NCI-H82 treated with DMSO at 0.1 percent for 48 hours (cell line): ENCODE results near the gene PODXL2.

Source experiments
- DNase-seq: peaks from one replicate; lab custom pipeline; 2025; ENCODE audit not compliant: unreplicated experiment; lab: John Stamatoyannopoulos, UW

PODXL2 gene

DNA sequence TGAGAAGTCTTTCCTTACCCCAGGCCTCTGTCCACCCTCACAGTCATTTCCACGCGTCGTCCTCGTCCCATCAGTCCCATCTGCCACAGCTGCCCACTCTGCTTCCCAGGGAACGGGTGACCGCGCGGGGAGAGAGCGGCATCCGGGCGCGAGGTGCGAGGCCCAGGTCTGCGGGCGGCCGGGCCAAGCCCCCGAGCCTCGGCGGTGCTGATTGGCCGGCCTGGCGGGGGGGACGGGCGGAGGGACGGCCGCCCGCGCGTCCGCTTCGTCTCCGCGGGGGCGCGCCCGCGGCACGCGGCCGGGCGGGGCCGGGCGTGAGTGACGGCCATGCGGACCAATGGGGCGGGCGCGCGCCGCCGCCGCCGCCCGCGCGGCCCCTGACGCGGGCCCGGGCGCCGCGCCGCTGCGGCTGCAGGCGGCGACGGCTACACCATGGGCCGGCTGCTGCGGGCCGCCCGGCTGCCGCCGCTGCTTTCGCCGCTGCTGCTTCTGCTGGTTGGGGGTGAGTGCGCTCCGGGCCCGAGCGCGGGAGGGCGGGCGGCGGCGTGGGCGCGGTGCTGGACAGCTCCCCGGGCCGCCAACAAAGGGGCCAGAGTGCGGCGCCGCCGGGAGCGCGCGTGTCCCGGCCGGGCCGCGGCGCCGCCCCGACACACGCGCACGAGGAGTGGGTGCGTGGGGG is at the start of gene PODXL2:
TSS of gene PODXL2 (plus strand) at position 398 of the 679 bp plus-strand sequence. CDS start at position 433, 35 bp downstream.
- DNase-seq, result no peak

DNA sequence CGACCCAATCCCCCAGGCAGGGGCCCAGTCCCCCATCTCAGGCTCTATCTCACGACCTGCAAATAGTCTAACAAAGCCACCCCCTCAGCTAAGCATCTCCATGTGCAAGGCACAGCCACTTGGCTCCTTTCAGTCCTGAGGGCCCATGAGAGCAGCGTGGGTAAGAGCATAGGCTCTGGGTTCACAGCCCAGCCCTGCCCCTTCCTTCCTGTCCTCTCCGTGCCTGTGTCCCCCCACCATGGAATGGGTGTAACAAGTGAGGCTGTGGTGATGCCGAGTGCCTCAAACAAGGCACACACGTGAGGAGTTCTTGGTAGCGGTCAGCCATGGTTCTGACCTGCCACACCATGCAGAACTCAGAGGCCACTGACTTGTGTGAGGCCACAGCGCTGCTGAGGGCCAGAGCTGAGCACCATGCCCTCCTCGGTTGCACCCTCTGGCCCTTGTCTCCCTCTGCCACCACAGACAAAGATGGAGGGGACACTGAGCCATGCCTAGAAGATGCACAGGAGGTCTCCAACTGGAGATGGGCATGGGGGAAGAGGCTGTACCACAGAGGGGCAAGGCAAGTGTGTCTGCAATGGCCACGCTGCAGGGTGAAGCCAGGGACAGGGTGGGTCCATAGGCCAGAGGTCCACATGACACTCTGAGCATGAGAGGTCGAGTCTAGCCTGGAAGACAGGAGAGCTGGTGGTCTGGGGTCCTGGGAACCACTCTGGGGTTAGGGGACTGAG is 48.5 kb upstream of the PODXL2 start:
- DNase-seq, result no peak

- DNase-seq, result no peak
Measured at GRCh38 chr3:127584734-127585133, 44.3 kb upstream of the PODXL2 start.

- no peak for DNase-seq
Measured at GRCh38 chr3:127585163-127585812, 43.7 kb upstream of the PODXL2 start.

DNA sequence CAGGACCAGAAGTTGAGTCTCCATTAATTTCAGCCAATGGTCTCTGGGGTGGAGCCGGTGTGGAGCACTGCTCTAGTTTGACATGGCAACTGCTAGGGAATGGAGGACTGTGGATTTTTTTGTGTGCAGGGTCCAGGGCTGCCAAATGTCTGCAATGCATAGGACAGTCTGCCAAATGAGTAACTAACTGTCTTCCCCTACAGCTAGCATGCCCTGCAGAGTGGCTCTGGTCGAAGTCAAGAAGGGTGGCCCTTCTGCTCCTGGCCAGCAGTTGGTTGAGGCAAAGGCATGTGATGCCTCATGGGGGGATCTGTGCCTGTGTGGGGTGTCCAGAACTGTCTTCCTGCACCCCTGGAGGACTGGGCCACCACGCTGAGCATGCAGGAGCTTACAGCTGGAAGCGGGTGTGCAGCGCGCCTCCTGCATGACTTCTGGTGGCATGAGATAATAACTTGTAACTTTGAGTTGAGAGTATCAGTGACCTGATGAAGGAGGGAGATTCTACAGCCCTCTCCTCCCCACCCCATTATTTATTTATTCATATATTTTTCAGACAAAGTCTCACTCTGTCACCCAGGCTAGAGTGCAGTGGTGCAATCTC is 43.1 kb upstream of the PODXL2 start:
- DNase-seq, result no peak

GRCh38 chr3:127587876-127588275 is 41.1 kb upstream of the PODXL2 start:
- DNase-seq, result no peak

DNA sequence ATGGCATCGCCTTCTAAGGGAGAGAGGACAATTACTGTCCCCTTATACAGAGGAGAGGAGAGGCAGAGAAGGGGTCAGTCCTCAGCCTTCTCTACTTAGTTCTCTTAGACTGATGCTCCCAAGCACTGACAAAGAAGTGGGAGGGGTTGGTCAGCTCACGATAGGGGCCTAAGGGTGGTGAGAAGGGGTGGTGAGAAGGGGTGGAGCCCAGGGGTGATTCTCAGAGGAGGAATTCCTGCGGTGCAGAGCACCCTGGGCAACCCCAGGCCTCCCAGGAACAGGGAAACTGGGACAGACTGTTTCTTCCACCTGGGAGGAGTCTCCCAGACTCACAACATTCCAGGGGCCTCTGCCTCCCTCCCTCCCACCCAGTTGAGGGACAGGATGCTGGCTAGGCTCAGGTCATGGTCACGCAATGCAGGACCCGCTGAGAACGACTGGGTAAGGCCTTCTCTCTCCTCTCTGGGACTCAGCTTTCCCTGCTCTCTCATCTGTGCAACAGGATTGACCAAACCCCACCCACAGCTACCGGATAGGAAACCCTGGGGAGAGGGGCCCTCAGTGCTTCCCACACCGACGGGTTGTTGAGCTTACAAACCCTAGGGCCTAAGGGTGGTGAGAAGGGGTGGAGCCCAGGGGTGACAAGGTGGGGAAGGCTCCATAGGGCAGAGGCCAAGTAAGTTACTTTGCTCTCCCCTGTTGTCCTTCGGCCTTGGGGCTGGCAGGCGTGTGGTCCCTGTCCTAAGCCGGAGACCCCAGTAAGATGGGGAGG is 40.0 kb upstream of the PODXL2 start:
- DNase-seq, result no peak

- DNase-seq, result no peak
Measured at GRCh38 chr3:127589600-127590281, 39.2 kb upstream of the PODXL2 start.

GRCh38 chr3:127590282-127590592 is 38.7 kb upstream of the PODXL2 start:
- no peak for DNase-seq

- DNase-seq, result peak; percentile 99
Measured at GRCh38 chr3:127590593-127591465, 38.2 kb upstream of the PODXL2 start, which contains the start of gene TPRA1. TPRA1 (minus strand) TSS chr3:127590733; CDS start chr3:127580146, 10,587 bp downstream.

GRCh38 chr3:127593178-127593577 is 35.8 kb upstream of the PODXL2 start:
- no peak for DNase-seq

DNA sequence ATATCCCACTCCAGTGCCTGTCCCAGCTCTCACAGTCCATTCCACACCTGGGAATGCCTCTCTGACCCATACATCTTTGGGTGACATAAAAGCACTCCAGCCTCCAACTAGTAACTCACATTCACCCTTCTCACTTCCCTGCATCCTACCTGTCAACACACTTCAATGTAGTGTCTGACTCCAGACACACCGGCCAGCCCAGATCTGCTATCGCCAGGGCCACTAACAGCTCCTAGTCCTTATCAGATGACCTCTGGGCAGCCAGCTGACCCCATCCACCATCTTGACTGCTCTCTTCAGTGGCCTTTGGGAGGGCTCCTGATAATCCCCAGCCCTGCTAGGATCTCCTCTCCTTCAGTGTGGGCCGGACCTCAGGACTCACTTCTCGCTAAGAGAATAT is 33.7 kb upstream of the PODXL2 start:
- no peak for DNase-seq

- peak; percentile 74 for DNase-seq
Measured at GRCh38 chr3:127597020-127597771, 31.8 kb upstream of the PODXL2 start.

DNA sequence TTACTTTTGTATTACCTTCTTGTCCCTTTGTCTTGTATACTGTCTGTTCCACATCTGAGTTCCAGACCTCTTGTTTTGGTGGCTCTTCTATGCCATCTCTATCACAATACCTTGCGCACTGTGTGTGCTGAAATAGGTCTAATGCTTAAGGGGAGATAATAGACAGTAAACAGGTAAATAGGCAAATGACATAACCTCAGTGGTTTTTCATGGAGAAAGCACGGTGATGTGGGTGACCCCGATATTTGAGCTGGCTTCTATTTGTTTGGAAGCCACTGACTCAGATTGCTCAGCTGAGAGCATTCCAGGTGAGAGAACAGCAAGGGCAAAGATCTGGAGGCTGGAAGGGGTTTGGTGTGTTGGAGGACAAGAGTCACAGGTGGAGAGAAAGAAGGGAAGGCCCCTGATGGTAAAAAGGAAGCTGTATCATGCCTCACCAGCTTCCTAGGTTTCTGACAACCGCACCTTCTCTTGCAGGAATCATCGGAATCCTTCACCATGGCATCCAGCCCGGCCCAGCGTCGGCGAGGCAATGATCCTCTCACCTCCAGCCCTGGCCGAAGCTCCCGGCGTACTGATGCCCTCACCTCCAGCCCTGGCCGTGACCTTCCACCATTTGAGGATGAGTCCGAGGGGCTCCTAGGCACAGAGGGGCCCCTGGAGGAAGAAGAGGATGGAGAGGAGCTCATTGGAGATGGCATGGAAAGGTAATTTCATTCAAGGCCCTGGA is 30.0 kb upstream of the PODXL2 start:
- no peak for DNase-seq

DNA sequence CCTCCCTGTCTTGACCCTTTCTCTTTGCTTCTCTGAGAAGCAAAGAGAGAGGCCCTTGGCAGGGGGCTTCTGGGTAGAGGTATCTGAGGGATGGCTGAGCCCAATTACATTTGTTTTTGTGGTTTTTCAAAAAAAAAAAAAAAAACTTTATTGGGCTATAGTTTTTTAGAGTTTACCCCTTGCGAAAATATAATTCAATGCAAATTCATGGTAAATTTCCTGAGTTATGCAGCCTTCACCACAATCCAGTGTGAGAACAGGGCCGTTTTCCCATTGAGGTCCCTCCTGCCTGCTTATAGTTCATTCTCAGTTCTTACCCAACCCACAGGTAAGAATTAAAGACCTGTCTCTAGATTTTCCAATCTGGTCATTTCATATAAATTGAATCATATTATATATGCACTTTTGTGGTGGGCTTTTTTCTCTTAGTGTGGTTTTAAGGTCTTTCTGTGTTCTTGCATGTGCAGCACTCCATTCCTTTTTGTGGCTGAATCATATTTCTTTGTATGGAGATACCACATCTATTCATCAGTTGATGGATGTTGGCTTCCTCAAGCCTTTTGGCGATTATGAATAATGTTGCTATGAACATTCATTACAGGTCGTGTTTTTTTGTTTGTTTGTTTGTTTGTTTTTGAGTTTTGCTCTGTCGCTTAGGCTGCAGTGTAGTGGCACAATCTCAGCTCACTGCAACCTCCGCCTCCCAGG is 28.1 kb upstream of the PODXL2 start:
- no peak for DNase-seq

DNA sequence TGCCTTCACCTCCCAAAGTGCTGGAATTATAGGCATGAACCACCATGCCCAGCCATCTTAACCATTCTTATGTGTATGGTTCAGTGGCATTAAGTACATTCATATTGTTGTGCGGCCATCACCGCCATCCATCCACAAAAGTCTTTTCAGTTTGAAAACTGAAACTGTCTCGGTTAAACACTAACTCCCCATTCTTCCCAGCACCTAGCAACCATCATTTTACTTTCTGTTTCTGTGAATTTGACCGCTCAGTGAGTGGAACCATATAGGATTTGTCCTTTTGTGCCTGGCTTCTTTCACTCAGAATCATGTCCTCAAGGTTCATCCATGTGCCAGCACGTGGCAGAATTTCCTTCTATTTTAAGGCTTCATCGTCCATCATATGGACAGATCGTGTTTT is 24.9 kb upstream of the PODXL2 start:
- no peak for DNase-seq

DNA sequence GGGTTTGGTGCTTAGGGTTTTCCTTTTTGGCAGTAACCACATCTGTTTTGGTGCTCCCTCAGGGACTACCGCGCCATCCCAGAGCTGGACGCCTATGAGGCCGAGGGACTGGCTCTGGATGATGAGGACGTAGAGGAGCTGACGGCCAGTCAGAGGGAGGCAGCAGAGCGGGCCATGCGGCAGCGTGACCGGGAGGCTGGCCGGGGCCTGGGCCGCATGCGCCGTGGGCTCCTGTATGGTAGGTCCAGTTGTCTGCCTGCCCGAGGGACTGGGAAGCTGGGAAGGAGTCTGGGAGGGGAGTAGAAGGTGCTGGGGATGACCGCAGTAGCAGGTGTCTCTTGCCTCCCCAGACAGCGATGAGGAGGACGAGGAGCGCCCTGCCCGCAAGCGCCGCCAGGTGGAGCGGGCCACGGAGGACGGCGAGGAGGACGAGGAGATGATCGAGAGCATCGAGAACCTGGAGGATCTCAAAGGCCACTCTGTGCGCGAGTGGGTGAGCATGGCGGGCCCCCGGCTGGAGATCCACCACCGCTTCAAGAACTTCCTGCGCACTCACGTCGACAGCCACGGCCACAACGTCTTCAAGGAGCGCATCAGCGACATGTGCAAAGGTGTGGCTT is 24.3 kb upstream of the PODXL2 start:
- DNase-seq, result no peak
